Ishikawa (cell line): ENCODE results near the gene PLSCR1.

Experiments used
- CEBPB ChIP-seq: IDR thresholded peaks from 2 replicates; pipeline ENCODE4 v1.6.1; 2012
- CREB1 ChIP-seq: IDR thresholded peaks from 2 replicates; pipeline ENCODE4 v1.6.1; 2012; ENCODE audit warnings: low read depth
- EGR1 ChIP-seq: IDR thresholded peaks from 2 replicates; pipeline ENCODE4 v1.6.1; 2012
- EP300 ChIP-seq: IDR thresholded peaks from 2 replicates; pipeline ENCODE4 v1.6.1; 2012; ENCODE audit warnings: borderline replicate concordance
- FOXM1 ChIP-seq: IDR thresholded peaks from 2 replicates; pipeline ENCODE4 v1.6.1; 2012; ENCODE audit warnings: low read depth, borderline replicate concordance
- MAX ChIP-seq: IDR thresholded peaks from 2 replicates; pipeline ENCODE4 v1.6.1; 2012
- NFIC ChIP-seq: IDR thresholded peaks from 2 replicates; pipeline ENCODE4 v1.6.1; 2012
- RAD21 ChIP-seq: IDR thresholded peaks from 2 replicates; pipeline ENCODE4 v1.6.1; 2012; ENCODE audit warnings: low read depth
- REST ChIP-seq: IDR thresholded peaks from 2 replicates; pipeline ENCODE4 v1.6.1; 2012; ENCODE audit warnings: low read depth, mild to moderate bottlenecking
- TAF1 ChIP-seq: IDR thresholded peaks from 2 replicates; pipeline ENCODE4 v1.6.1; 2012; ENCODE audit warnings: low read depth, mild to moderate bottlenecking
- TCF12 ChIP-seq: IDR thresholded peaks from 2 replicates; pipeline ENCODE4 v1.6.1; 2012; ENCODE audit warnings: low read depth
- TEAD4 ChIP-seq: IDR thresholded peaks from 2 replicates; pipeline ENCODE4 v1.6.1; 2012
- USF1 ChIP-seq: IDR thresholded peaks from 2 replicates; pipeline ENCODE4 v1.6.1; 2012
- YY1 ChIP-seq: IDR thresholded peaks from 2 replicates; pipeline ENCODE4 v1.6.1; 2012; ENCODE audit warnings: low read depth
- ZBTB7A ChIP-seq: IDR thresholded peaks from 2 replicates; pipeline ENCODE4 v1.6.1; 2012; ENCODE audit warnings: low read depth

Gene PLSCR1

GRCh38 chr3:146469150-146470017 lies 75.0 kb downstream of the PLSCR1 start, which contains the start of gene PLSCR2:
Gene PLSCR2 (minus strand): TSS chr3:146469561. CDS start chr3:146459904, 9,657 bp downstream.
- TF ChIP-seq TEAD4, result no peak
- no peak for TF ChIP-seq TAF1
- no peak for TF ChIP-seq YY1
- no peak for TF ChIP-seq FOXM1
- no peak for TF ChIP-seq USF1

GRCh38 chr3:146468671-146469149 lies 75.7 kb downstream of the PLSCR1 start:
- no peak for TF ChIP-seq YY1
- TF ChIP-seq FOXM1, result no peak
- TF ChIP-seq USF1, result no peak
- no peak for TF ChIP-seq MAX
- no peak for TF ChIP-seq NFIC
- no peak for TF ChIP-seq CEBPB
- TF ChIP-seq EP300, result no peak
- TF ChIP-seq TAF1, result no peak
- no peak for TF ChIP-seq ZBTB7A
- no peak for TF ChIP-seq RAD21
- TF ChIP-seq TCF12, result no peak
- TF ChIP-seq REST, result no peak
- TF ChIP-seq EGR1, result no peak
- no peak for TF ChIP-seq CREB1
- no peak for TF ChIP-seq TEAD4

GRCh38 chr3:146468234-146468633 lies 76.2 kb downstream of the PLSCR1 start:
- TF ChIP-seq TAF1, result no peak

GRCh38 chr3:146466604-146467003 lies 77.8 kb downstream of the PLSCR1 start:
- TF ChIP-seq ZBTB7A, result no peak
- TF ChIP-seq MAX, result no peak
- no peak for TF ChIP-seq TCF12
- no peak for TF ChIP-seq USF1
- TF ChIP-seq NFIC, result no peak
- TF ChIP-seq EGR1, result no peak
- no peak for TF ChIP-seq CEBPB
- no peak for TF ChIP-seq YY1

GRCh38 chr3:146465693-146466465 lies 78.5 kb downstream of the PLSCR1 start:
- TF ChIP-seq REST (no peak), YY1 (no peak), TEAD4 (no peak)
